IPS-20b (cell line): ENCODE measurements around the gene SMYD5.

ENCODE experiments used
- H3K27ac ChIP-seq: one replicate; pipeline ENCODE4 v1.5.1; 2013; ENCODE audit warnings: low read length
- H3K27me3 ChIP-seq: 2 replicates; pipeline ENCODE4 v1.6.1; 2013; ENCODE audit warnings: mild to moderate bottlenecking, low read length, inconsistent platforms; ENCODE audit not compliant: insufficient read depth
- H3K36me3 ChIP-seq: 2 replicates; pipeline ENCODE4 v1.6.1; 2013; ENCODE audit warnings: low read depth, mild to moderate bottlenecking, inconsistent platforms, low read length, moderate library complexity; ENCODE audit not compliant: insufficient read depth
- H3K4me1 ChIP-seq: 2 replicates; pipeline ENCODE4 v1.6.1; 2013; ENCODE audit warnings: mild to moderate bottlenecking, control low read depth, inconsistent platforms, low read length, moderate library complexity; ENCODE audit not compliant: insufficient read depth
- H3K4me3 ChIP-seq: 2 replicates; pipeline ENCODE4 v1.5.1; 2013; ENCODE audit warnings: mild to moderate bottlenecking, low read length, inconsistent platforms
- H3K9ac ChIP-seq: 2 replicates; pipeline ENCODE4 v1.6.1; 2013; ENCODE audit warnings: low read depth, mild to moderate bottlenecking, inconsistent platforms, low read length, moderate library complexity
- H3K9me3 ChIP-seq: 2 replicates; pipeline ENCODE4 v1.6.1; 2013; ENCODE audit warnings: mild to moderate bottlenecking, low read depth, low read length, inconsistent platforms; ENCODE audit not compliant: insufficient read depth

The SMYD5 gene

DNA sequence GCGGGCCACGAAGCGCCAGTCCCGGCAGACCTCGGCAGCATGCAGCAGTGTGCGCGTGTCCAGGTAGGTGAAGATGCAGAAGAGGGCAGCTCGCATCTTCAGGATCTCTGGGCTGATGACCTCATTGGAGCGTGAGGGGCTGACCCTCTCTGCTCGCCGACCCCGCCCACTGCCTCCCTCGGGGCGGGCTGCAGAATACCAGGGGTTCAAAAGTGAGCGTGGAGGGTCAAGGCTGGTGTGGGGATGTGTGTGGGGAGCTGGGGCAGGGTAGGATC lies 50.2 kb downstream of the SMYD5 start:
- Histone ChIP-seq H3K9me3 (no peaks in the 10 kb centered on the region), H3K27me3 (peaks cover 27% of the 10 kb centered on the region), H3K4me1 (no peaks in the 10 kb centered on the region; the same call in 1 of the 2 replicates), H3K4me3 (no peak overlapping the region), H3K36me3 (peaks cover 12% of the 10 kb centered on the region; the same call in 1 of the 2 replicates), H3K9ac (no peak overlapping the region), H3K27ac (no peak overlapping the region)

DNA sequence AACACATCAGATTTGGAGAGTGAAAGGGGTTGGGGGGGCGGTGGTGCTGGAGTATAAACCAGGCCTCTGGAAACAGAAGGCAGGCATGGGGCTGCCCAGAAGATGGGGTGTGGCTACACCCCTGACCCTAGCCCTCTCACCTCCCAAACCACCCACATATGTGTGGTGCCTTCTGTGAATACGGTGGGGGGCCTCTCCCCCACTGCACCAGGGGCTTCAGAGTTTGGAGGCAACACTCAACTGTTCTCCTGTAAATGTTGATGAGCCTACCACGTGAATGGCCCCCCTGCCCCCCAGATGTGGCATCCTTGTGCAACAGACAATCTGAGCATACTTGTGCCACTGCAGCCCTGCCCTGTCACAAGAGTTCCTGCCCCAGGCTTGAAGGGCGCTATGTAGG lies 50.7 kb downstream of the SMYD5 start:
- Histone ChIP-seq H3K4me1 (no peaks in the 10 kb centered on the region; the same call in 1 of the 2 replicates), H3K9ac (no peak overlapping the region), H3K27ac (no peak overlapping the region), H3K4me3 (no peak overlapping the region), H3K27me3 (peaks cover 33% of the 10 kb centered on the region), H3K36me3 (peaks cover 8% of the 10 kb centered on the region; the same call in 1 of the 2 replicates), H3K9me3 (no peaks in the 10 kb centered on the region)

DNA sequence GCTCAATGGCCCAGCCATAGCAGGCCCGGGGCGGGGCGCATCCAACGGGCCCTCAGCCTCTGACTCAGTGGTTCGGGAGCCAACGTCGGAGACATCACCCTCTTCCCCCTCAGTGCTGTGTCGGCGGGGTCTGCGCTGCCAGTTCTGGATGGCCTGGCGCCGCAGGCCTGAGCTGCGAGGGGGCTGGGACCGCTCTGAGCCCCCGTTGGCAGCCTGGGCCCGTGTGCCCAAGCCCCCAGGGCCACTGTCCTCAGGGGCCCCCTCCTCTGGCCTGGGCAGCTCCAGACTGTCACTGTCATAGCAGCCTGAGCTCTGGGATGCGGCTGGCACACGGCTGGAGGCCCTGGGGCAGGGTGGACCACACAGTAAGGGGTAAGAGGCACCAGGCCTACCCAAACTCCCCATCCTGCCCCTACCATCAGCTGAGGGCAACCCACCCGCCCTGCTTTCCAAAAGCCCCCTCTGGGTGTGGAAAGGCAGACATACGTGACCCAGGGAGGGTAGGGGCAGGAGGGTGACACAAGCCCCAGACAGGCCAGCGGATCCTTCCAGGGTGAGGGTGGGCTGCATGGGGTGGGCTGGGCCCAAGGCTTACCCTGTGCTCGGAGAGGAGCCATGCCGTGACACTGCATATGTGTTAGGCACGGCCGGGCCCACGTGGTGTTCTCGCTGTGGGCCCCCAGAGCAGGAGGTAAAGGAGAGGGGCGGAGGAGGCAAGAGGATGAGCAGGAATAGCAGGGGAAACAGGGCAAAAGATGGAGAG lies 51.4 kb downstream of the SMYD5 start:
- Histone ChIP-seq H3K9me3 (no peaks in the 10 kb centered on the region), H3K36me3 (peaks cover 4% of the 10 kb centered on the region; the same call in 1 of the 2 replicates), H3K27me3 (peaks cover 40% of the 10 kb centered on the region), H3K27ac (no peak overlapping the region), H3K4me3 (no peak overlapping the region), H3K4me1 (no peaks in the 10 kb centered on the region; the same call in 1 of the 2 replicates), H3K9ac (no peak overlapping the region)

DNA sequence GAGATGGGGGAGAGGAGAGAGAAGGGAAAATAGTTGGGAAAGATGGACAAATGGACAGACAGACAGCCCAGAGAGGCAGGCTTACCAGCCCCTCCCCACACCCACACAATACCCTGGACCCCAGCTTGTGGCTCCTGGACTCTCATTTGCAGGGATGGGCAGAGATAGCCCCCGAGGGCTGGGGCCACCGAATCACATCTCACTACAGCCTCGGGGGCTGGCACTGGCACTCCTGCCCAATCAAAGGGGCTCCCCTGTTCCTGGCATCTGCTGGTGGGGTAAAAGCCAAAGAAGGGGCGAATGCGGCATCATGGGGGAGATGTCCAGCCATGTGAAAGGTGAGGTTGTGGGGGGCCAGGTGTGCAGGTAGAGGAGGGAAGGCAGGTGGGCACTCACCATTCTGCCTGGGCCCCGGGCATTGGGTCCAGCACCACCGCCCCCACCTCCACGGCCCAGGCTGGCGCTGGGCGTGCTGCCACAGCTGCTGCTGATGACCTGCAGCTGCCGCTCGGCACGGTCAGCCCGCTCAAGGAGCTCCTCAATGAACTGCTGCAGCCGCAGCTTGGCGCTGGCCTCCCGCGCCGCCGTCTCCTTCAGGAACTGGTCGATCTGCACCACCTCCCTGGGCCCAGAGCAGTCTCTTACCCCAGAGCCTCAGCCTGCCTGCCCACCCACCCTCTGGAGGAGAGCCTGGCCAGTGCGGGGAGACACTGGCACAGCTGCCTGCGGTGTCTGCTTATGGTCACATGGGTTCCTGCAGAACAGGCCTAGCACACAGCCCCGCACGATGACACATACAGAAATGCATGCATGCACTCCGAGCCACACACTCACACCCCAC lies 52.2 kb downstream of the SMYD5 start:
- H3K27ac ChIP-seq: no peak overlapping the region
- H3K9ac ChIP-seq: no peak overlapping the region
- H3K9me3 ChIP-seq: no peaks in the 10 kb centered on the region
- H3K4me1 ChIP-seq: no peaks in the 10 kb centered on the region
- H3K4me3 ChIP-seq: no peak overlapping the region
- H3K27me3 ChIP-seq: peaks cover 48% of the 10 kb centered on the region
- peaks cover 4% of the 10 kb centered on the region; the same call in 1 of the 2 replicates for H3K36me3 ChIP-seq

DNA sequence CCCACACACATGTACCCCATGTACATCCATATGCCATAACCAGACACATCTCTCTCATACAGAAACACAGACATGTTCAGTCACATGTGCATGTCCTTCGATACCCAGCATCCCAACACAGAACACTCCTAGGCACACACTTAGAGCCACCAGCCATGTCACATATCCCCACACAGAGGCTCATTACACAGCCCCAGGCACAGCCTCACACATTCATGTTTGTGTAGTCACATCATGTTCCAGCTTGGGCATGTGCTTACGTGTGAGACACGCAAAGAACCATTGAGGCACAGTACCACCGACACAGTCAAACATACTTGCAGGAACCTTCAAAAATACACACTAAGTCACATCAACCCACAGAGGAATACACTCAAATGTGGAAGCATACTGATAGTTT lies 53.0 kb downstream of the SMYD5 start:
- Histone ChIP-seq H3K27me3 (peaks cover 53% of the 10 kb centered on the region), H3K27ac (no peak overlapping the region), H3K36me3 (peaks cover 4% of the 10 kb centered on the region; the same call in 1 of the 2 replicates), H3K9ac (no peak overlapping the region), H3K4me1 (no peaks in the 10 kb centered on the region), H3K4me3 (no peak overlapping the region), H3K9me3 (no peaks in the 10 kb centered on the region)

DNA sequence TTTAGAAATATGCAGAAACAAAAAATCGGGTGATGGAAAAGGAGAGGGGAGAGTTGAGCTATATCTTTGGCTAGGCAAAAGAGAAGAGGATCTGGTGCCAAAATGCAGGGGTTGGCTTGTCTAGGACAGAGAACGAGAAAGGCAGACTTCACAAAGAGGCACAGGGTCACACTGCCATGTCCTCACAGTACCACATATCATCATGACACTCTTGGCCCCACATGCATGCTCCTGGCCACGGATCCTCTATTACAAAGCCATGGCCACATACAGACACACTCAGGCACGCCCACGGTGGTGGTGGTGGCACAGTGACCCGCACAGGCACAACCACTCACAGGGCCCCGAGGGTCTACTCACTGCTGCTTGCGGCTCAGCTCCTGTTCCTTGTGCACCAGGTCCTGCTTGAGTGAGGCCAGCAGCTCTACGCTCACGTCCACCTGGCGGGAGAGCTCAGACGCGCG lies 54.4 kb downstream of the SMYD5 start:
- Histone ChIP-seq H3K9ac (peak overlapping the region; percentile 56; the same call in 1 of the 2 replicates), H3K4me3 (peak overlapping the region; percentile 64), H3K9me3 (no peaks in the 10 kb centered on the region), H3K27me3 (peaks cover 55% of the 10 kb centered on the region), H3K4me1 (no peaks in the 10 kb centered on the region), H3K36me3 (no peaks in the 10 kb centered on the region; the same call in 1 of the 2 replicates), H3K27ac (no peak overlapping the region)

DNA sequence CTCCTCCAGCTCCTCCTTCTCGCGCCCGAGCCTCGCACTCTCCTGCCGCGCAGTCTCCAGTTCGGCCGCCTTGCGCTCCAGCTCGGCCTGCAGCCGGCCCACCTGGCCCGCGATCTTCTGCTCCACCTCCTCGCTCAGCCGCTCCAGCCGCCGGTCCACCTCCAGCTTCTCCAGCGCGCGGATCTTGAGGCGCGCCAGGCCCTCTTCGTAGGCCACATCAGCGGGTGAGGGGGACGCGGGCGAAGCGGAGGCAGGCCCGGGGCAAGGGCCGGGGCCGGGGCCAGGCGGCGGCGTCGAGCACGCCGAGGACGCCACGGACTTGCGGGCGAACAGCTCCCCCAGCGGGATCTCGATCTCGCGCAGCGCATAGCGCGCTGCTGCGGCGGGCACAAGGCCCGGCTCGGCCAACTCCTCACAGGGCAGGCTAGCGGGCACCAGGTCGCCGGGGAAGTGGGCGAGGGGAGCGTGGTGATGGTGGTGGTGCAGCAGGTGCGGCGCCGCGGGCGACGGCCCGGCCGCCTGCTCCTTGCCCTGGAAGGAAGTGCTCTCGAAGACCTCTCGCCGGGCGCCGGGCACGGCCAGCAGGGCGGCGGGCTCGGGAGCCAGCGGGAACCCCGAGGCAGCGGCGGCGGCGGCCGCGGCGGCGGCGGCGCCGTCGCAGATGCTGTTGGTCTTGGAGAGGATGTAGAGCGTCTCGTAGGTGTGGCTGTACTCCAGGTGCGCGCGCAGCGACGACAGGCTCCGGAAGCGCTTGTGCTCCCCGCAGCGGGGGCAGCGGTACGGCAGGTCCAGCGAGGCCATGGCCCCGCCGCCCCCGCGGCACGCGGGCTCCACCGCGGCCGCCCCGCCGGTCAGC lies 55.0 kb downstream of the SMYD5 start:
- Histone ChIP-seq H3K9me3 (no peaks in the 10 kb centered on the region), H3K36me3 (no peaks in the 10 kb centered on the region), H3K9ac (peak overlapping the region; percentile 56; the same call in 1 of the 2 replicates), H3K27ac (no peak overlapping the region), H3K27me3 (peaks cover 55% of the 10 kb centered on the region), H3K4me3 (peak overlapping the region; percentile 64), H3K4me1 (no peaks in the 10 kb centered on the region)

DNA sequence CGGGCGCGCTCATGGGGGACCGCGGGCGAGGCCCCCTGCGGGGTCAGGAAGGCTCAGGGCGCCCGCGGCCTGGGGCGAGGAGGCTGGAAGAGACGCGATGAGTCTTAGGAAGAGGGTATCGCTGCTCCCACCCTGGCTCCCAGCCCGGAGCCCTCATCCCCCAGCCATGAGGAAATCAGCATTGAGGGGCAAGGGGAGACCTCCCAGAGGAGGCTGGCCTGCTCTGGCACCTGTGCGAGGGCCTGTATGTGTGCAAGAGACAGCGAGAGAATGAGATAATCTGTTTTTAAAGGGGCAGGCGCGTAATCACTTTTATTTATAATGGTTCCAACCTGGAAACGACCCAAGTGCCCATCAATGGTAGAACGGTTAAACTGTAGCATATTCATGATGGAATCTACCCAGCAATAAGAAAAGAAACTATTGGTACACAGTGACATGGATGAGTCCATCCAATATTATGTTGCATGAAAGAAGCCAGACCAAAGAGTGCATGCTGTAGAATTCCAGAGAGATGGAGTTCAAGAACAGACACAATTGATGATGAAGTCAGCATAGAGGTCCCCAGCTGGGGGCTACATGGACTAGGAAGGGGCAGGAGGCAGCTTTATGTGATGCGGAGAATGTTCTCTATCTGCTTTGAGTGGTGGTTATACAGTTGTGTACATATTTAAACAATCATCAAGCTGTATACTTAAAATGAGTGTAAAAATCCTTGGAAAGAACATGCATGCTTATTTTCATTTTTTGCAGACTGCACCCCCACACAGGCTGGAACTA lies 55.8 kb downstream of the SMYD5 start:
- Histone ChIP-seq H3K27ac (no peak overlapping the region), H3K4me3 (peak overlapping the region; percentile 64; the same call in 1 of the 2 replicates), H3K36me3 (no peaks in the 10 kb centered on the region), H3K9me3 (no peaks in the 10 kb centered on the region), H3K4me1 (no peaks in the 10 kb centered on the region), H3K27me3 (peaks cover 55% of the 10 kb centered on the region), H3K9ac (no peak overlapping the region)

DNA sequence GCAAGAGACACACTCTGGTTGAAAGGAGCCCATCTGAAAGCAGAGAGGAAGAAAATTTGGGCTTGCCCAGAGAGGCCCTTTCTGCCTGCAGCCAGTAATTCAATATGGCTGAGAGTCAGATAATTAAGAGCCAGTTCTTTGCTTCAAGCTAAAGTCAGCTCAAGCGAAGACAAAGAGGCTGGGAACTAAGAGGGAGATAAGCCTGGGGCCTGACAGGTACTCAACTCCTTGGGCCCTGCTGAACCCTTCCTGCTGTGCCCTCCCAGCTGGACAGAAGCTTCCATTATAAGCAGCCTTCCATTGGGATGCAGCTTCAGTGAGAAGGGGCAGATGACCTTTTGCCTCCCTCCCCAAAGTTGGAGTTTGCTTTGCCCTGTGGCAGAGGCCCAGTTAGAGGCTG lies 58.2 kb downstream of the SMYD5 start:
- no peak overlapping the region for H3K9ac ChIP-seq
- H3K36me3 ChIP-seq: no peaks in the 10 kb centered on the region
- no peaks in the 10 kb centered on the region for H3K4me1 ChIP-seq
- no peak overlapping the region for H3K27ac ChIP-seq
- H3K4me3 ChIP-seq: no peak overlapping the region
- H3K27me3 ChIP-seq: peaks cover 48% of the 10 kb centered on the region
- H3K9me3 ChIP-seq: no peaks in the 10 kb centered on the region
